Measurements from ENCODE around the gene SYCP2L.

SYCP2L gene

GRCh38 chr6:11023032-11023431 lies 136.2 kb downstream of the SYCP2L start:
- POLR2A ChIA-PET, result no interaction called here
- TF ChIP-seq CTCF (IDR thresholded peaks at IDR 0.05; ENCODE audit: control extremely low read depth, extremely low read depth, low read depth, missing control alignments), result no peak
- CTCF ChIA-PET, result interaction anchor here (1.3 to 2.1 kb wide), 5 partner anchors 12 to 72 kb away, joined by 3 to 6 read pairs (median 5); no protein-coding TSS in a partner anchor
- DNase-seq (ENCODE audit: extremely low spot score), result no peak
